WI38 (cell line): Measurements from ENCODE around the gene WIPF2.

Source experiments
- H3K4me3 ChIP-seq: 2 replicates; pipeline ENCODE4 v1.5.1; 2011; ENCODE audit warnings: low read depth, mild to moderate bottlenecking, control low read depth, low read length
- CTCF ChIP-seq: IDR thresholded peaks from 2 replicates; pipeline ENCODE4 v1.5.1; 2012; ENCODE audit warnings: low read depth, mild to moderate bottlenecking, control low read depth, low read length

WIPF2 gene

GRCh38 chr17:40327735-40328385, 108.8 kb downstream of the WIPF2 start:
- H3K4me3 ChIP-seq, result no peak overlapping the region
- TF ChIP-seq CTCF, result no peak

GRCh38 chr17:40328386-40328766, 109.3 kb downstream of the WIPF2 start:
- TF ChIP-seq CTCF, result no peak
- H3K4me3 ChIP-seq, result no peak overlapping the region

DNA sequence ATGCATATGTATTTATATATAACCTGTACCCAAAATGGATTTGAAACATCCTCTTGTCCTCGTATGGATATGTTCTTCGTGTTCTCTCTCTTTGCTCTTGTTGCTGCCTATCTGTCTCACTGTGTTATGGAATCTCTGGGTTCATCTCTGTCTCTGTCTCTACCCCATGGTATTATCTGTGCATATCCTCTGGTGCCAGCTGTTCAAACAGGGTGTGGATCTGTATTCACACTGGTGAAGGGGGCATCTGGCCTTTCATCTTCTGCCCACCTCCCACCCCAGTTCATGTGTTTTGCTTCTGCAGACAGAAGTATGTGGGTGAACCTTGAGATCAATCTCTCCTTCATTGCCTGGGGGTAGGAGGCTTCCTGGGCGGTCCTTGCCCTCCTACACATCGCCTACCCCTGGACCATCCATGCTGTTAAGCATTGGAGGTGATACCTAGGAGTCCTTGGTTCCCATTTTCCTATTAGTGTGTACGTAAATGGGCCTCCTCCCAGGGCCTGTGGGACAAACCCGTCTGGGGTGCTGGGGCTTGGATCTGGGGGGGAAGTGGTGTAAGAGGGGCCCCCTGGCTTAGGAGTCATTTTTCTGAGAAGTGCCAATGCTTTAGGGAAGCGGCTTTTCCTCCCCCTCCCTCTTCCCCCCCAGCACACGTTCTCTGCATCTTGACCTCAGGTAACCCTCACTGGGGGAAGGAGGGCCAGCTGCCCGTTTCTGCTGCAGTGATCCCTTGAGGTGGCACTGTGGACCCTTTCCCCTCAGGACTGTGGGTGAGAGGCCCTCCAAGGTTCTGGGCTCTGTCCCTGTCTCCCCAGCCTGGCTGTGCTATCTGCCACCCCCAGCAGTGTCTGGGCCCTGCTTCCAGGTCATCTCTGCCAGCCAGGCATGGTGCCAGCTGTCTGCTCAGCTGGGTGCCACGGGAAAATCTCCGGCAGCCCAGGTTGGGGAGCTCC, 111.0 kb downstream of the WIPF2 start:
- no peak overlapping the region for H3K4me3 ChIP-seq

GRCh38 chr17:40330850-40331470, 111.9 kb downstream of the WIPF2 start:
- no peak for TF ChIP-seq CTCF
- H3K4me3 ChIP-seq, result no peak overlapping the region

More for the DNA sequence above, 111.0 kb downstream of the WIPF2 start:
- TF ChIP-seq CTCF, result no peak

DNA sequence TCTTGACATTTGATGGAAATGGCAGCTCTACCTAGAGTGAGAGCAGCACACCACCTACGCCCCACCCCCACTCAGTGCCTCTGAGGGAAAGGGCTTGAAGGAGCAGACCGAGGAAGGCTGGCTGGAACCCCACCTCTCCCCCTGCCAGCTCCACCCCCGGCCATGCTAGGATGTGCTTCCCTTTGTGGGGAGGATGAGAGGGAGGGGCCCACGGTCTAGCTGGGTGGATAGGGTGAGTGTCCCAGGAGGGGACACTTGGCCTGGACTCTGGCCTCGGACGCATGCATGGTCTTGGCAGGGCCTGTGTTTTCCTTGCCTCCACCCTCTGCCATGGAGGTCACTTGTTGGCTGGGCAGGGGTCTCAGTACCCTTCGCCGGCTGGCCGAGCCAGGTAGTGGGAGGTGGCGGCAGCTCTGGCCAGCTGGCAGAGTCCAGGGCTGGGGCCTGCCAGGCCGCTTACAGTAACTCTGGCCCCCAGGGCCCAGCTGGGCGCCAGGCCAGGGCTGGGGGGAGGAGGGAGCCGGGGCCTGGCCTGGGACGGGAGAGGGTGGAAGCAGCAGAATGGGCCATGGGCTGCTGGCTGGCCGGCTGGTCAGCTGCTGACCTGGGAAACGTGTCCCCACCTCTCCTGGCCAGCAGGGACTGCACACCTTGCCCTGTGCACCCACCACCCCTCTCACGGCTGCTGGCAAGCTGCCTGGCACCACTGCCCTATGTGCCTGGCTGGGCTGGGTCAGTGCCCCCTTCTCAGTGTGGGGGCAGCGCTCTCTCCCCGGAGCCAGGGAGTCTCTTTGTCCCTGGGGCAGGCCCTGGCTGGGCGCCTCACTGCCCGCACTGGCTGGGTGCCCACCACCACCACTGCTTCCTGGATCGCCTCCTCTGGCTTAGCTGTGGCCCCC, 112.9 kb downstream of the WIPF2 start:
- no peak overlapping the region for H3K4me3 ChIP-seq
- no peak for TF ChIP-seq CTCF
